ENCODE data around the gene CLTCL1.

GRCh38 chr22:19164425-19164824 lies 127.1 kb downstream of the CLTCL1 start:
- TF ChIP-seq, protein P1, sequence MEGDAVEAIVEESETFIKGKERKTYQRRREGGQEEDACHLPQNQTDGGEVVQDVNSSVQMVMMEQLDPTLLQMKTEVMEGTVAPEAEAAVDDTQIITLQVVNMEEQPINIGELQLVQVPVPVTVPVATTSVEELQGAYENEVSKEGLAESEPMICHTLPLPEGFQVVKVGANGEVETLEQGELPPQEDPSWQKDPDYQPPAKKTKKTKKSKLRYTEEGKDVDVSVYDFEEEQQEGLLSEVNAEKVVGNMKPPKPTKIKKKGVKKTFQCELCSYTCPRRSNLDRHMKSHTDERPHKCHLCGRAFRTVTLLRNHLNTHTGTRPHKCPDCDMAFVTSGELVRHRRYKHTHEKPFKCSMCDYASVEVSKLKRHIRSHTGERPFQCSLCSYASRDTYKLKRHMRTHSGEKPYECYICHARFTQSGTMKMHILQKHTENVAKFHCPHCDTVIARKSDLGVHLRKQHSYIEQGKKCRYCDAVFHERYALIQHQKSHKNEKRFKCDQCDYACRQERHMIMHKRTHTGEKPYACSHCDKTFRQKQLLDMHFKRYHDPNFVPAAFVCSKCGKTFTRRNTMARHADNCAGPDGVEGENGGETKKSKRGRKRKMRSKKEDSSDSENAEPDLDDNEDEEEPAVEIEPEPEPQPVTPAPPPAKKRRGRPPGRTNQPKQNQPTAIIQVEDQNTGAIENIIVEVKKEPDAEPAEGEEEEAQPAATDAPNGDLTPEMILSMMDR (IDR thresholded peaks at IDR 0.05): no peak
- no peak for TF ChIP-seq POLR2A (IDR thresholded peaks at IDR 0.05)
